Panc1 (cell line): ENCODE data around the gene MOB4.

ENCODE experiments used
- POLR2AphosphoS5 ChIP-seq: IDR thresholded peaks from 2 replicates; pipeline ENCODE4 v1.6.1; 2012; ENCODE audit warnings: mild to moderate bottlenecking, low read depth, low read length, moderate library complexity
- TCF7L2 ChIP-seq: IDR thresholded peaks from 2 replicates; pipeline ENCODE4 v1.6.1; 2011; ENCODE audit warnings: mild to moderate bottlenecking, low read depth, low read length, inconsistent platforms
- TF ChIP-seq, protein P1 (sequence below), 2 experiments: IDR thresholded peaks; 2 replicates each; pipeline ENCODE4 v1.6.1; 2011 to 2012; ENCODE audit warnings: low read depth in 2 of 2, control low read depth in 1 of 2, low read length in 1 of 2, mild to moderate bottlenecking in 1 of 2, moderate library complexity in 1 of 2; ENCODE audit not compliant: insufficient read depth in 1 of 2
- TF ChIP-seq, protein P2 (sequence below): fragments of 450-650 bp; IDR thresholded peaks from 2 replicates; pipeline ENCODE4 v1.5.1; 2017; ENCODE audit warnings: mild to moderate bottlenecking

DNA sequence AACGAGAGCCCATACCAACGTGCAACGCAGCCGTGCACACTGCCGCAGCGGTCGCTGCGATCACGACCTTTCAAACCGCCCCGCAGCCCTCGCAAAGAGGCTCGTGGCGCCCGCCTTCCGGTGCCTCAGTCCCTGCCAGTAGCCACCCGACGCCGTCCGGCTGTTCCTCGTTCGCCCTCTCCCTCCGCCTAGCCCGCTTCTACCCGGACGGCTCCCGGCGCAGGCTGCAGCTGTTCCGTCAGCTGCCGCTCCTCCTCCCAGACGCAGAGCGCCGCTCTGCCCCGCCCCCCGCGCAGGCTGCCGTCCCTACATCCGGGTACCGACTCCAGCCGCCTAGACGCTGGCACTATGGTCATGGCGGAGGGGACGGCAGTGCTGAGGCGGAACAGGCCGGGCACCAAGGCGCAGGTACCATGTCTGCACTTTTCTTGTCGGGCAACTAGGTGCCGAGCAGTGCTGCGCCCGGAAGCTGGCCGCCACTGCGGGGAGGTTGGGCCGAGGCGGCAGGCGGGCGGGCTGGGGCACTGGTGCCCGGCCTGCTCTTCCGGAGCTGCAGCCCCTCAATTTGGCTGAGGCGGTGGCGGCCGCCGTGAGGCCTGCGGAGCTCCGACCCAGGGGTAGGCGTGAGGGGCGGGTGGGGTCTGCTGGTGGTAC, at the start of gene MOB4:
- TF ChIP-seq, protein P1, sequence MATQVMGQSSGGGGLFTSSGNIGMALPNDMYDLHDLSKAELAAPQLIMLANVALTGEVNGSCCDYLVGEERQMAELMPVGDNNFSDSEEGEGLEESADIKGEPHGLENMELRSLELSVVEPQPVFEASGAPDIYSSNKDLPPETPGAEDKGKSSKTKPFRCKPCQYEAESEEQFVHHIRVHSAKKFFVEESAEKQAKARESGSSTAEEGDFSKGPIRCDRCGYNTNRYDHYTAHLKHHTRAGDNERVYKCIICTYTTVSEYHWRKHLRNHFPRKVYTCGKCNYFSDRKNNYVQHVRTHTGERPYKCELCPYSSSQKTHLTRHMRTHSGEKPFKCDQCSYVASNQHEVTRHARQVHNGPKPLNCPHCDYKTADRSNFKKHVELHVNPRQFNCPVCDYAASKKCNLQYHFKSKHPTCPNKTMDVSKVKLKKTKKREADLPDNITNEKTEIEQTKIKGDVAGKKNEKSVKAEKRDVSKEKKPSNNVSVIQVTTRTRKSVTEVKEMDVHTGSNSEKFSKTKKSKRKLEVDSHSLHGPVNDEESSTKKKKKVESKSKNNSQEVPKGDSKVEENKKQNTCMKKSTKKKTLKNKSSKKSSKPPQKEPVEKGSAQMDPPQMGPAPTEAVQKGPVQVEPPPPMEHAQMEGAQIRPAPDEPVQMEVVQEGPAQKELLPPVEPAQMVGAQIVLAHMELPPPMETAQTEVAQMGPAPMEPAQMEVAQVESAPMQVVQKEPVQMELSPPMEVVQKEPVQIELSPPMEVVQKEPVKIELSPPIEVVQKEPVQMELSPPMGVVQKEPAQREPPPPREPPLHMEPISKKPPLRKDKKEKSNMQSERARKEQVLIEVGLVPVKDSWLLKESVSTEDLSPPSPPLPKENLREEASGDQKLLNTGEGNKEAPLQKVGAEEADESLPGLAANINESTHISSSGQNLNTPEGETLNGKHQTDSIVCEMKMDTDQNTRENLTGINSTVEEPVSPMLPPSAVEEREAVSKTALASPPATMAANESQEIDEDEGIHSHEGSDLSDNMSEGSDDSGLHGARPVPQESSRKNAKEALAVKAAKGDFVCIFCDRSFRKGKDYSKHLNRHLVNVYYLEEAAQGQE (IDR thresholded peaks at IDR 0.05; ENCODE audit: insufficient read depth in 1 of 2, low read depth in 2 of 2, low read length in 1 of 2): peak in 1 of 2 experiments; percentile 45; a peak in 1 of 4 replicates
- TF ChIP-seq TCF7L2 (peak; percentile 75; the same call in 1 of the 2 replicates), POLR2AphosphoS5 (peak; percentile 97)
- TF ChIP-seq, protein P2, sequence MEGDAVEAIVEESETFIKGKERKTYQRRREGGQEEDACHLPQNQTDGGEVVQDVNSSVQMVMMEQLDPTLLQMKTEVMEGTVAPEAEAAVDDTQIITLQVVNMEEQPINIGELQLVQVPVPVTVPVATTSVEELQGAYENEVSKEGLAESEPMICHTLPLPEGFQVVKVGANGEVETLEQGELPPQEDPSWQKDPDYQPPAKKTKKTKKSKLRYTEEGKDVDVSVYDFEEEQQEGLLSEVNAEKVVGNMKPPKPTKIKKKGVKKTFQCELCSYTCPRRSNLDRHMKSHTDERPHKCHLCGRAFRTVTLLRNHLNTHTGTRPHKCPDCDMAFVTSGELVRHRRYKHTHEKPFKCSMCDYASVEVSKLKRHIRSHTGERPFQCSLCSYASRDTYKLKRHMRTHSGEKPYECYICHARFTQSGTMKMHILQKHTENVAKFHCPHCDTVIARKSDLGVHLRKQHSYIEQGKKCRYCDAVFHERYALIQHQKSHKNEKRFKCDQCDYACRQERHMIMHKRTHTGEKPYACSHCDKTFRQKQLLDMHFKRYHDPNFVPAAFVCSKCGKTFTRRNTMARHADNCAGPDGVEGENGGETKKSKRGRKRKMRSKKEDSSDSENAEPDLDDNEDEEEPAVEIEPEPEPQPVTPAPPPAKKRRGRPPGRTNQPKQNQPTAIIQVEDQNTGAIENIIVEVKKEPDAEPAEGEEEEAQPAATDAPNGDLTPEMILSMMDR: no peak
